Stimulated activated naive CD8-positive, alpha-beta T cell treated with anti-CD3 and anti-CD28 coated beads, Interleukin-15, amount 100 ng/mL, for 72 hours (primary cell): ENCODE results near the gene KDM4C.
"Not testable (repeated sequence)": the region's sequence is repeated elsewhere in the genome, so short reads cannot be mapped to it uniquely, and the experiment has no call there.

Experiments
- ATAC-seq: fragments of 150-1000 bp; cut with Tn5 transposase; 2 replicates; pipeline ENCODE4 v1.10.0; 2021; ENCODE audit warnings: mild to moderate bottlenecking, moderate library complexity
- DNase-seq, 2 donors: peaks; one replicate each; pipeline ENCODE4 v3.0.0; 2021 to 2022
- H3K27ac Mint-ChIP-seq, 2 donors: one replicate each; pipeline ENCODE4 v1.8.0; 2022; ENCODE audit warnings: mild to moderate bottlenecking in 2 of 2, mixed read lengths in 2 of 2, moderate library complexity in 2 of 2
- H3K27me3 Mint-ChIP-seq: one replicate; pipeline ENCODE4 v1.8.0; 2022; ENCODE audit warnings: mixed read lengths
- H3K4me1 Mint-ChIP-seq: one replicate; pipeline ENCODE4 v1.8.0; 2022; ENCODE audit warnings: mild to moderate bottlenecking, mixed read lengths
- H3K4me3 Mint-ChIP-seq, 2 donors: one replicate each; pipeline ENCODE4 v1.8.0; 2022; ENCODE audit warnings: mild to moderate bottlenecking in 2 of 2, mixed read lengths in 2 of 2, moderate library complexity in 1 of 2
- H3K9me3 Mint-ChIP-seq, 2 donors: one replicate each; pipeline ENCODE4 v1.8.0; 2022; ENCODE audit warnings: mixed read lengths in 2 of 2

KDM4C gene

GRCh38 chr9:6780690-6781089, 22.9 kb downstream of the KDM4C start:
- no peak overlapping the region for H3K4me3 Mint-ChIP-seq
- no peaks in the 10 kb centered on the region for H3K9me3 Mint-ChIP-seq
- no peaks in the 10 kb centered on the region for H3K27me3 Mint-ChIP-seq
- H3K4me1 Mint-ChIP-seq: peaks cover 78% of the 10 kb centered on the region
- no peak for ATAC-seq
- H3K27ac Mint-ChIP-seq: no peak overlapping the region
- no peak for DNase-seq

- Mint-ChIP-seq H3K27me3 (no peaks in the 10 kb centered on the region), H3K4me3 (no peak overlapping the region), H3K27ac (no peak overlapping the region), H3K9me3 (no peaks in the 10 kb centered on the region), H3K4me1 (peaks cover 80% of the 10 kb centered on the region)
- DNase-seq (no peak), ATAC-seq (no peak)
Measured at GRCh38 chr9:6781476-6781875, 23.7 kb downstream of the KDM4C start.

- H3K27ac Mint-ChIP-seq: no peak overlapping the region
- no peaks in the 10 kb centered on the region for H3K9me3 Mint-ChIP-seq
- H3K4me1 Mint-ChIP-seq: peaks cover 72% of the 10 kb centered on the region
- ATAC-seq (no peak), DNase-seq (no peak)
- H3K4me3 Mint-ChIP-seq: peak overlapping the region in 1 of 2 donors; percentile 2
- no peaks in the 10 kb centered on the region for H3K27me3 Mint-ChIP-seq
Measured at GRCh38 chr9:6782345-6782744, 24.6 kb downstream of the KDM4C start.

GRCh38 chr9:6782981-6783380, 25.2 kb downstream of the KDM4C start:
- H3K4me1 Mint-ChIP-seq: peaks cover 71% of the 10 kb centered on the region
- H3K27me3 Mint-ChIP-seq: no peaks in the 10 kb centered on the region
- ATAC-seq (peak; percentile 35), DNase-seq (no peak)
- no peaks in the 10 kb centered on the region for H3K9me3 Mint-ChIP-seq
- peak overlapping the region in 1 of 2 donors; percentile 2 for H3K4me3 Mint-ChIP-seq
- H3K27ac Mint-ChIP-seq: peak overlapping the region in 1 of 2 donors; percentile 55

GRCh38 chr9:6783753-6784152, 26.0 kb downstream of the KDM4C start:
- peaks cover 78% of the 10 kb centered on the region for H3K4me1 Mint-ChIP-seq
- no peak for DNase-seq
- no peaks in the 10 kb centered on the region for H3K27me3 Mint-ChIP-seq
- no peak for ATAC-seq
- H3K9me3 Mint-ChIP-seq: no peaks in the 10 kb centered on the region
- H3K4me3 Mint-ChIP-seq: no peak overlapping the region
- peak overlapping the region; percentile 39 to 82 for H3K27ac Mint-ChIP-seq

- H3K4me3 Mint-ChIP-seq: no peak overlapping the region
- H3K27me3 Mint-ChIP-seq: no peaks in the 10 kb centered on the region
- peaks cover 62% of the 10 kb centered on the region for H3K4me1 Mint-ChIP-seq
- DNase-seq (no peak), ATAC-seq (no peak)
- H3K9me3 Mint-ChIP-seq: no peaks in the 10 kb centered on the region
- no peak overlapping the region for H3K27ac Mint-ChIP-seq
Measured at GRCh38 chr9:6785682-6786081, 27.9 kb downstream of the KDM4C start.

GRCh38 chr9:6787793-6788161, 30.0 kb downstream of the KDM4C start:
- DNase-seq (no peak), ATAC-seq (no peak)
- Mint-ChIP-seq H3K4me3 (no peak overlapping the region), H3K9me3 (no peaks in the 10 kb centered on the region), H3K4me1 (peaks cover 45% of the 10 kb centered on the region), H3K27ac (peak overlapping the region in 1 of 2 donors; percentile 1), H3K27me3 (no peaks in the 10 kb centered on the region)

GRCh38 chr9:6788162-6789016, 30.6 kb downstream of the KDM4C start:
- no peaks in the 10 kb centered on the region for H3K27me3 Mint-ChIP-seq
- H3K9me3 Mint-ChIP-seq: no peaks in the 10 kb centered on the region
- peaks cover 39% of the 10 kb centered on the region for H3K4me1 Mint-ChIP-seq
- H3K27ac Mint-ChIP-seq: peak overlapping the region in 1 of 2 donors; percentile 1
- H3K4me3 Mint-ChIP-seq: no peak overlapping the region
- ATAC-seq: no peak
- DNase-seq: no peak

- peaks cover 34% of the 10 kb centered on the region for H3K4me1 Mint-ChIP-seq
Measured at GRCh38 chr9:6789017-6789338, 31.2 kb downstream of the KDM4C start.

GRCh38 chr9:6790866-6791265, 33.1 kb downstream of the KDM4C start:
- Mint-ChIP-seq H3K27ac (no peak overlapping the region), H3K4me1 (peaks cover 22% of the 10 kb centered on the region), H3K4me3 (no peak overlapping the region), H3K27me3 (no peaks in the 10 kb centered on the region), H3K9me3 (no peaks in the 10 kb centered on the region)
- no peak for DNase-seq
- no peak for ATAC-seq

More at GRCh38 chr9:6789017-6789338, 31.2 kb downstream of the KDM4C start:
- H3K27me3 Mint-ChIP-seq, H3K27ac Mint-ChIP-seq, ATAC-seq, H3K9me3 Mint-ChIP-seq, H3K4me3 Mint-ChIP-seq, DNase-seq: not testable (repeated sequence)

- peaks cover 13% of the 10 kb centered on the region for H3K4me1 Mint-ChIP-seq
- H3K27me3 Mint-ChIP-seq: no peaks in the 10 kb centered on the region
- H3K9me3 Mint-ChIP-seq: no peaks in the 10 kb centered on the region
- no peak overlapping the region for H3K4me3 Mint-ChIP-seq
- ATAC-seq (no peak), DNase-seq (no peak)
- H3K27ac Mint-ChIP-seq: no peak overlapping the region
Measured at GRCh38 chr9:6793203-6793602, 35.4 kb downstream of the KDM4C start.

- no peaks in the 10 kb centered on the region for H3K27me3 Mint-ChIP-seq
- ATAC-seq (no peak), DNase-seq (no peak)
- H3K4me1 Mint-ChIP-seq: peaks cover 6% of the 10 kb centered on the region
- no peak overlapping the region for H3K4me3 Mint-ChIP-seq
- no peak overlapping the region for H3K27ac Mint-ChIP-seq
- no peaks in the 10 kb centered on the region for H3K9me3 Mint-ChIP-seq
Measured at GRCh38 chr9:6794936-6795335, 37.2 kb downstream of the KDM4C start.

GRCh38 chr9:6802926-6803325, 45.2 kb downstream of the KDM4C start:
- no peak for DNase-seq
- H3K27ac Mint-ChIP-seq: no peak overlapping the region
- H3K4me3 Mint-ChIP-seq: no peak overlapping the region
- no peaks in the 10 kb centered on the region for H3K27me3 Mint-ChIP-seq
- ATAC-seq: no peak
- no peaks in the 10 kb centered on the region for H3K4me1 Mint-ChIP-seq
- no peaks in the 10 kb centered on the region for H3K9me3 Mint-ChIP-seq

GRCh38 chr9:6805532-6805931, 47.8 kb downstream of the KDM4C start:
- no peak overlapping the region for H3K4me3 Mint-ChIP-seq
- H3K27me3 Mint-ChIP-seq: no peaks in the 10 kb centered on the region
- no peaks in the 10 kb centered on the region for H3K4me1 Mint-ChIP-seq
- ATAC-seq (no peak), DNase-seq (no peak)
- no peaks in the 10 kb centered on the region for H3K9me3 Mint-ChIP-seq
- no peak overlapping the region for H3K27ac Mint-ChIP-seq

- not testable (repeated sequence) for H3K27me3 Mint-ChIP-seq, H3K4me1 Mint-ChIP-seq, H3K27ac Mint-ChIP-seq, H3K4me3 Mint-ChIP-seq, H3K9me3 Mint-ChIP-seq, ATAC-seq, DNase-seq
Measured at GRCh38 chr9:6806318-6806717, 48.5 kb downstream of the KDM4C start.

- H3K27ac Mint-ChIP-seq, H3K9me3 Mint-ChIP-seq, H3K4me1 Mint-ChIP-seq, H3K4me3 Mint-ChIP-seq, H3K27me3 Mint-ChIP-seq, DNase-seq, ATAC-seq: not testable (repeated sequence)
Measured at GRCh38 chr9:6807669-6808068, 49.9 kb downstream of the KDM4C start.

- H3K27ac Mint-ChIP-seq: no peak overlapping the region
- no peak overlapping the region for H3K4me3 Mint-ChIP-seq
- no peak for DNase-seq
- H3K27me3 Mint-ChIP-seq: no peaks in the 10 kb centered on the region
- no peak for ATAC-seq
- no peaks in the 10 kb centered on the region for H3K9me3 Mint-ChIP-seq
- peaks cover 5% of the 10 kb centered on the region for H3K4me1 Mint-ChIP-seq
Measured at GRCh38 chr9:6811436-6811835, 53.7 kb downstream of the KDM4C start.
